Body of pancreas (tissue), 4 donors: ENCODE measurements around the gene INTS2. TPM values are rescaled to one million over a fixed set of nuclear protein-coding genes. Genes with fewer than 3 reads are reported as not detected.

Experiments
- ATAC-seq: fragments of 150-250 bp; one replicate; pipeline ENCODE4 v1.9.1; 2016
- DNase-seq, 4 donors: peaks; one replicate each; pipeline ENCODE4 v3.0.0-alpha.2; 2019
- H3K27ac ChIP-seq, 4 donors: fragments of 200-600 bp; sonication (generic); 1 replicate in 3 of 4; 2 replicates in 1 of 4; pipeline versions ENCODE4 v1.5.1 to v1.6.1; 2016 to 2019; ENCODE audit warnings: mild to moderate bottlenecking in 1 of 4, mixed read lengths in 1 of 4, moderate library complexity in 1 of 4
- H3K27me3 ChIP-seq, 2 donors: fragments of 200-600 bp; sonication (generic); one replicate each; pipeline ENCODE4 v1.6.0; 2016; ENCODE audit warnings: mild to moderate bottlenecking in 1 of 2
- H3K36me3 ChIP-seq, 2 donors: fragments of 200-600 bp; sonication (generic); replicated peaks in 1 of 2; 2 replicates each; pipeline ENCODE4 v1.5.1; 2016; ENCODE audit warnings: low read depth in 2 of 2; ENCODE audit not compliant: insufficient read depth in 1 of 2
- H3K4me1 ChIP-seq: fragments of 200-600 bp; sonication (generic); one replicate; pipeline ENCODE4 v1.6.0; 2016
- H3K4me3 ChIP-seq, 2 donors: fragments of 200-600 bp; sonication (generic); 1 replicate in 1 of 2; 2 replicates in 1 of 2; pipeline ENCODE4 v1.5.1; 2016 to 2019
- H3K9me3 ChIP-seq, 3 donors: fragments of 200-600 bp; sonication (generic); 1 replicate in 2 of 3; 2 replicates in 1 of 3; pipeline ENCODE4 v1.5.1; 2016
- CTCF ChIP-seq, 7 experiments: fragments of 450-650 bp in 4 of 7; fragments of 200-600 bp in 3 of 7; sonication (generic) in 3 of 7; IDR thresholded peaks; one replicate each; pipeline ENCODE4 v1.5.1; 2016 to 2019; ENCODE audit warnings: antibody characterized with exemption in 7 of 7
- POLR2A ChIP-seq, 3 donors: fragments of 450-650 bp; IDR thresholded peaks; one replicate each; pipeline ENCODE4 v1.6.1; 2016; ENCODE audit warnings: antibody characterized with exemption in 3 of 3, mild to moderate bottlenecking in 2 of 3
- WGBS, 2 donors: methylation state at CpG; one replicate each; pipeline ENCODE4 v1.1.5; 2017; 5-methylcytosine and 5-hydroxymethylcytosine counted together
- intact Hi-C: fragments of 100-400 bp; cut with DNase I; formaldehyde crosslinking; loops from one replicate; pipeline ENCODE4 v1.15.1; 2023
- total RNA-seq, 2 donors: library from RNA; depleted of rRNA; stranded (reverse); fragments of >200 nt; gene quantifications; one replicate each; pipeline ENCODE4 v1.1.0, GENCODE V29; 2016

Gene INTS2
- total RNA-seq, 2 donors from 2014 or later: 3.6 to 13.2 TPM

GRCh38 chr17:61880589-61881102, 47.1 kb downstream of the INTS2 start:
- no peak overlapping the region for H3K4me3 ChIP-seq
- no peaks in the 10 kb centered on the region for H3K27me3 ChIP-seq
- TF ChIP-seq CTCF (IDR thresholded peaks at IDR 0.05): no peak
- no peak for TF ChIP-seq POLR2A (IDR thresholded peaks at IDR 0.05)
- H3K9me3 ChIP-seq: no peaks in the 10 kb centered on the region
- H3K4me1 ChIP-seq: no peaks in the 10 kb centered on the region
- H3K36me3 ChIP-seq: no peaks in the 10 kb centered on the region
- no peak for ATAC-seq
- no peak for DNase-seq
- H3K27ac ChIP-seq: no peak overlapping the region
- intact Hi-C loops: no loop called here
- 96 to 97% methylated on average over 4 of the region's 4 CpGs for WGBS, 2 donors

DNA sequence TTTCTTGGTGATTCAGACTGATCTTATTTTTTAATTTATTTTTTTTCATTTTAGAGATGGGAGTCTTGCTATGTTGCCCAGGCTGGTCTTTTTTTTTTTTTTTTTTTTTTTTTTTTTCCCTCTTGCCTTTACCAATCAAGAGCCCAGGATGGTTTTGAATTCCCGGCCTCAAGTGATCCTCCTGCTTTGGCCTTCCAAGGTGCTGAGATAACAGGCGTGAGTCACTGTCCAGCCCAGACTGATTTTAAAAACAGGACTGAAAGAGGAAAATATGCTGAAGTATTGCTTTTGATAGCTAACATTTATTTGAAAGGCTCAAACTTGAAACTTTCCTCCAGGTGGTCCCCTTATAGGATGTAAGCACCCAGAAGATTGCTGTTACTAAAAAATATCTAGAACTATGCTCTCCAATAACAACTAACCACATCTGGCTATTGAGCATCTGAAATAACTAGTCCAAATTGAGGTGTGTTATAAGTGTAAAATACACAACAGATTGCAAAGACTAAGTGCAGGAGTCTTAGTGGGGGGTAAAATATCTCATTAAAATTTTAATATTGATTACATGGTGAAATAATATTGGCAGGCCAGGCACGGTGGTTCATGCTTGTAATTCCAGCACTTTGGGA, 48.7 kb downstream of the INTS2 start:
- Histone ChIP-seq H3K27me3 (no peaks in the 10 kb centered on the region), H3K36me3 (peaks cover 0 to under 1% of the 10 kb centered on the region in 2 donors), H3K4me1 (no peaks in the 10 kb centered on the region), H3K27ac (no peak overlapping the region), H3K4me3 (no peak overlapping the region), H3K9me3 (no peaks in the 10 kb centered on the region)
- TF ChIP-seq POLR2A (IDR thresholded peaks at IDR 0.05) (no peak), CTCF (IDR thresholded peaks at IDR 0.05) (no peak)
- no peak for ATAC-seq
- intact Hi-C loops: no loop called here
- 74 to 81% methylated on average over 3 of the region's 3 CpGs for WGBS, 2 donors
- no peak for DNase-seq

DNA sequence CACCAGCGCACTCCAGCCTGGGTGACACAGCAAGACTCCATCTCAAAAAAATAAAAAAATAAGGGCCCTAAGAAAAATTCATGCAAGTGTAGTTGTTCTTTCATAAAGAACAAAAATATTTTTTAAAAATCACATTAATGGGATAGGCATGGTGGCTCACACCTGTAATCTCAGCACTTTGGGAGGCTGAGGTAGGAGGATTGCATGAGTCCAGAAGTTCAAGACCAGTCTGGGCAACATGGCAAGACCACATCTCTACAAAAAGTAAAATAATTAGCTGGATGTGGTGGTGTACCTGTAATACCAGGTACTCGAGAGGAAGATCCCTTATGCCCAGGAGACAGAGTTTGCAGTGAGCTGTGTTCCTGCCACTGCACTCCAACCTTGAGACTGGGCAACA, 49.3 kb downstream of the INTS2 start:
- Histone ChIP-seq H3K27ac (no peak overlapping the region), H3K36me3 (peaks cover 0 to 2% of the 10 kb centered on the region in 2 donors), H3K27me3 (no peaks in the 10 kb centered on the region), H3K9me3 (no peaks in the 10 kb centered on the region), H3K4me1 (no peaks in the 10 kb centered on the region), H3K4me3 (no peak overlapping the region)
- no peak for ATAC-seq
- 79 to 100% methylated on average over 2 of the region's 2 CpGs for WGBS, 2 donors
- DNase-seq: no peak
- TF ChIP-seq POLR2A (IDR thresholded peaks at IDR 0.05): no peak
- TF ChIP-seq CTCF (IDR thresholded peaks at IDR 0.05): no peak
- intact Hi-C loops: no loop called here

DNA sequence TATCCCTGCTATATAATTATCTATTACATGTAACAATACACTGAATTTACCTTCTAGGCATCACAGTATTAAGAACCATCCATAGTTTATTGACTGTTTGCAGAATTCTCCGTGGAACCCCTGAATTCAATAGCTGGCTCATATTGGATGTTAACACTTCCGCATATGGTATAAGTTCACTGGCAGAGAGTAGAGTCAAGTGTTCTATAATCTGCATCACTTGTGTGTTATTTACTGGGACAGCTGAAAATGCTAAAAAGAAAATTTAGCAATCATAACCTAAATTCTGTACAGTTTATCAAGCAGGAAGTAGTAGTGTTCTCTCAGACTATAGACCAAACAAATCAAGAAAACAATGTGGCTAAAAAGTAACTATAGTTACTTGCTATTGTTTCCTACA, 49.9 kb downstream of the INTS2 start:
- H3K4me1 ChIP-seq: no peaks in the 10 kb centered on the region
- no peak for TF ChIP-seq POLR2A (IDR thresholded peaks at IDR 0.05)
- TF ChIP-seq CTCF (IDR thresholded peaks at IDR 0.05): no peak
- no peaks in the 10 kb centered on the region for H3K27me3 ChIP-seq
- H3K27ac ChIP-seq: no peak overlapping the region
- H3K4me3 ChIP-seq: no peak overlapping the region
- ATAC-seq (no peak), DNase-seq (no peak)
- 88 to 91% methylated on average over 2 of the region's 2 CpGs for WGBS, 2 donors
- H3K9me3 ChIP-seq: no peaks in the 10 kb centered on the region
- intact Hi-C loops: no loop called here
- H3K36me3 ChIP-seq: peaks cover 0 to 2% of the 10 kb centered on the region in 2 donors

DNA sequence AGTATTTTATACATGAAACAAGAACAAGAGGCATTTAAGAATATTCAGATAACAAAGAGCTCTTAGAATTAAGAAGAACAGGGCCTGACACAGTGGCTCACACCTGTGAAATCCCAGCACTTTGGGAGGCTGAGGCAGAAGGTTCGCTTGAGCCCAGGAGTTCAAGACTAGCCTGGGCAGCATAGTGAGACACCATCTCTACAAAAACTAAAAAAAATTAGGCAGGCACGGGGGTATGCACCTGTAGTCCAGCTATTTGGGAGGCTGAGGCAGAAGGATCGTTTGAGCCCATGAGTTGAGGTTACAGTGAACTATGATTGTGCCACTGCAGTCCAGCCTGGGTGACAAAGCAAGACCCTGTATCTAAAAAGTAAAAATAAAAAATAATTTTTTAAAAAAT, 52.0 kb downstream of the INTS2 start:
- intact Hi-C loops: no loop called here

More for the DNA sequence above, 52.0 kb downstream of the INTS2 start:
- no peaks in the 10 kb centered on the region for H3K4me1 ChIP-seq
- ATAC-seq: no peak
- H3K9me3 ChIP-seq: no peaks in the 10 kb centered on the region
- TF ChIP-seq POLR2A (IDR thresholded peaks at IDR 0.05): no peak
- no peak for TF ChIP-seq CTCF (IDR thresholded peaks at IDR 0.05)
- H3K36me3 ChIP-seq: peaks cover 0 to 2% of the 10 kb centered on the region in 2 donors
- no peaks in the 10 kb centered on the region for H3K27me3 ChIP-seq
- DNase-seq: no peak
- H3K4me3 ChIP-seq: no peak overlapping the region
- H3K27ac ChIP-seq: no peak overlapping the region
- 75 to 80% methylated on average over 3 of the region's 3 CpGs for WGBS, 2 donors
